Thyroid gland (tissue), 4 donors: ENCODE measurements around the gene EBF3.

Experiments used
- CTCF ChIP-seq, 6 experiments: fragments of 200-600 bp in 3 of 6; fragments of 450-650 bp in 3 of 6; sonication (generic) in 3 of 6; IDR thresholded peaks; one replicate each; pipeline ENCODE4 v1.5.1; 2016 to 2019; ENCODE audit warnings: antibody characterized with exemption in 6 of 6, mild to moderate bottlenecking in 2 of 6, inconsistent platforms in 1 of 6, moderate library complexity in 1 of 6
- POLR2A ChIP-seq, 2 donors: fragments of 450-650 bp; IDR thresholded peaks; one replicate each; pipeline ENCODE4 v1.6.1; 2017; ENCODE audit warnings: antibody characterized with exemption in 2 of 2, mild to moderate bottlenecking in 2 of 2, moderate library complexity in 1 of 2

GRCh38 chr10:129881641-129882040 lies 82.4 kb downstream of the EBF3 start:
- no peak for TF ChIP-seq CTCF (IDR thresholded peaks at IDR 0.05)
- no peak for TF ChIP-seq POLR2A (IDR thresholded peaks at IDR 0.05)
